Ammon's horn (tissue), 1 donor: Measurements from ENCODE around the gene THAP8.

ENCODE experiments used
- DNase-seq: peaks from one replicate; pipeline ENCODE4 v3.0.0-alpha.2; 2016; ENCODE audit warnings: low spot score

THAP8 gene

GRCh38 chr19:36030264-36031148 lies 23.6 kb downstream of the THAP8 start:
- DNase-seq: peak; percentile 40

- DNase-seq: peak; percentile 25
These were observed 25.6 kb downstream of the THAP8 start for GRCh38 chr19:36028313-36029041.

- no peak for DNase-seq
These were observed 26.4 kb downstream of the THAP8 start for GRCh38 chr19:36027696-36028095.

- no peak for DNase-seq
These were observed 27.8 kb downstream of the THAP8 start for GRCh38 chr19:36026091-36026876.

- no peak for DNase-seq
These were observed 28.5 kb downstream of the THAP8 start for GRCh38 chr19:36025541-36025940.

GRCh38 chr19:36023432-36023831 lies 30.7 kb downstream of the THAP8 start:
- no peak for DNase-seq

- no peak for DNase-seq
These were observed 34.9 kb downstream of the THAP8 start for GRCh38 chr19:36019061-36019670.

- peak; percentile 99 for DNase-seq
These were observed 39.8 kb downstream of the THAP8 start, which contains the start of gene ALKBH6 for GRCh38 chr19:36014012-36014924. Gene ALKBH6 (minus strand): TSS chr19:36014213. CDS start chr19:36013397, 816 bp downstream.

GRCh38 chr19:36013280-36014011 lies 40.6 kb downstream of the THAP8 start:
- peak; percentile 11 for DNase-seq

GRCh38 chr19:36010402-36010801 lies 43.7 kb downstream of the THAP8 start:
- DNase-seq: no peak

- no peak for DNase-seq
These were observed 44.3 kb downstream of the THAP8 start for GRCh38 chr19:36009633-36010379.

GRCh38 chr19:36009220-36009619 lies 44.9 kb downstream of the THAP8 start:
- DNase-seq: peak; percentile 73

GRCh38 chr19:36008336-36008978 lies 45.6 kb downstream of the THAP8 start, which contains the start of gene SYNE4:
Gene SYNE4 (minus strand): TSS chr19:36008813. CDS start chr19:36008681, 132 bp downstream.
- DNase-seq: no peak

- DNase-seq: no peak
These were observed 47.1 kb downstream of the THAP8 start for GRCh38 chr19:36006955-36007354.

GRCh38 chr19:36003284-36003683 lies 50.8 kb downstream of the THAP8 start:
- no peak for DNase-seq

- DNase-seq: no peak
These were observed 52.5 kb downstream of the THAP8 start for GRCh38 chr19:36001605-36002004.

- no peak for DNase-seq
These were observed 57.3 kb downstream of the THAP8 start for GRCh38 chr19:35996777-35997176.
